Measurements from ENCODE around the gene MRTFB.

The MRTFB gene

GRCh38 chr16:14131774-14132695, 60.9 kb downstream of the MRTFB start:
- Histone ChIP-seq H3K9me3 (ENCODE audit: control insufficient read depth, insufficient read depth, low read length) (no peaks in the 10 kb centered on the region), H3K4me3 (ENCODE audit: low read length) (no peak overlapping the region), H3K27me3 (ENCODE audit: control insufficient read depth, insufficient read depth, low read length) (no peaks in the 10 kb centered on the region), H3K27ac (ENCODE audit: low read length) (no peak overlapping the region), H3K36me3 (ENCODE audit: control insufficient read depth, insufficient read depth, low read length) (no peaks in the 10 kb centered on the region), H3K4me1 (ENCODE audit: control insufficient read depth, insufficient read depth, low read length) (no peaks in the 10 kb centered on the region)
- WGBS (ENCODE audit: insufficient coverage, insufficient read length), result no CpG with 5 or more reads among the region's 4 CpGs
- DNase-seq (ENCODE audit: low read depth, low spot score), result no peak

GRCh38 chr16:14132696-14133048, 61.6 kb downstream of the MRTFB start:
- no peaks in the 10 kb centered on the region for H3K27me3 ChIP-seq (ENCODE audit: control insufficient read depth, insufficient read depth, low read length)
- H3K36me3 ChIP-seq (ENCODE audit: control insufficient read depth, insufficient read depth, low read length), result no peaks in the 10 kb centered on the region
- no peaks in the 10 kb centered on the region for H3K9me3 ChIP-seq (ENCODE audit: control insufficient read depth, insufficient read depth, low read length)
- H3K4me1 ChIP-seq (ENCODE audit: control insufficient read depth, insufficient read depth, low read length), result no peaks in the 10 kb centered on the region
- no peak overlapping the region for H3K4me3 ChIP-seq (ENCODE audit: low read length)
- no peak overlapping the region for H3K27ac ChIP-seq (ENCODE audit: low read length)
- DNase-seq (ENCODE audit: low read depth, low spot score), result no peak
- no CpG with 5 or more reads among the region's 4 CpGs for WGBS (ENCODE audit: insufficient coverage, insufficient read length)

DNA sequence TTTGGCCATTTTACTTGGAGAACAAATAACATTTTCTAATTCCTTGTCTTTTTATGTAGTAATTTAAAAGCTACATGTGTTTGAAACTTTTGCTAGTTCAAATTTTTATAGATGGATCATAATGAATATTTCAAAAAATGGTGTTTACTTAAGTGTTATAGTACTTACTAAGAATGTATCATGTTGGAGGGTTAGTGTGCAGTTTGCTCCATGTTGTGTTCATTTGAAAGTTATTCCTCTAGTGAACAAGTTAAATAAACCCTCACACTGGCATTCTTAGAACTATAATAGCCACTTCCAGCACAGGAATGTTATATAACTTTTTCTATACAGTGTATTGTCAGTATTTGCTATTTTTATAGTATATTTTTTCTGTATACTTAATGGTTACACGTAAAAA, 62.8 kb downstream of the MRTFB start:
- no peaks in the 10 kb centered on the region for H3K9me3 ChIP-seq (ENCODE audit: control insufficient read depth, insufficient read depth, low read length)
- WGBS (ENCODE audit: insufficient coverage, insufficient read length), result no CpG with 5 or more reads among the region's 1 CpG

DNA sequence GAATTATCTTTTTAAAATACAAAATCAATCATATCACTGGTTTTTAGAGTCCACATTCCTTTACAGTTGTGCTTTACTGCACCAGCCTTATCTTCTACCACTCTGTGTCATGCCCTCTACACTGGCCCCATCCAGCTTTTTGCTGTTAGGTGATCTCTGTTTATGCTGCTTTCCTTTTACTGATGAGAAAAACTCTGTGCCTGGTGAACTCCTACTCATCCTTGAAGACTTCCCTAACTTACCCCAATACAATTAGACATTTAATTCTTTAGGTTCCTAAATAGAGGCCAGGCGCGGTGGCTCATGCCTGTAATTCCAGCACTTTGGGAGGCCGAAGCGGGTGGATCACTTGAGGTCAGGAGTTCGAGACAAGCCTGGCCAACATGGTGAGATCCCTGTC, 64.6 kb downstream of the MRTFB start:
- WGBS (ENCODE audit: insufficient coverage, insufficient read length), result no CpG with 5 or more reads among the region's 5 CpGs
- Histone ChIP-seq H3K9me3 (ENCODE audit: control insufficient read depth, insufficient read depth, low read length) (no peaks in the 10 kb centered on the region), H3K27me3 (ENCODE audit: control insufficient read depth, insufficient read depth, low read length) (no peaks in the 10 kb centered on the region), H3K4me3 (ENCODE audit: low read length) (no peak overlapping the region), H3K4me1 (ENCODE audit: control insufficient read depth, insufficient read depth, low read length) (no peaks in the 10 kb centered on the region), H3K36me3 (ENCODE audit: control insufficient read depth, insufficient read depth, low read length) (no peaks in the 10 kb centered on the region; the same call in 1 of the 2 replicates), H3K27ac (ENCODE audit: low read length) (no peak overlapping the region)
- DNase-seq (ENCODE audit: low read depth, low spot score), result no peak

More for the DNA sequence above, 62.8 kb downstream of the MRTFB start:
- no peak for DNase-seq (ENCODE audit: low read depth, low spot score)
- Histone ChIP-seq H3K27me3 (ENCODE audit: control insufficient read depth, insufficient read depth, low read length) (no peaks in the 10 kb centered on the region), H3K4me3 (ENCODE audit: low read length) (no peak overlapping the region), H3K27ac (ENCODE audit: low read length) (no peak overlapping the region), H3K4me1 (ENCODE audit: control insufficient read depth, insufficient read depth, low read length) (no peaks in the 10 kb centered on the region), H3K36me3 (ENCODE audit: control insufficient read depth, insufficient read depth, low read length) (no peaks in the 10 kb centered on the region)

GRCh38 chr16:14139872-14140271, 68.8 kb downstream of the MRTFB start:
- Histone ChIP-seq H3K27ac (ENCODE audit: low read length) (no peak overlapping the region), H3K9me3 (ENCODE audit: control insufficient read depth, insufficient read depth, low read length) (no peaks in the 10 kb centered on the region), H3K36me3 (ENCODE audit: control insufficient read depth, insufficient read depth, low read length) (no peaks in the 10 kb centered on the region; the same call in 1 of the 2 replicates), H3K27me3 (ENCODE audit: control insufficient read depth, insufficient read depth, low read length) (no peaks in the 10 kb centered on the region), H3K4me3 (ENCODE audit: low read length) (no peak overlapping the region), H3K4me1 (ENCODE audit: control insufficient read depth, insufficient read depth, low read length) (no peaks in the 10 kb centered on the region)
- no peak for DNase-seq (ENCODE audit: low read depth, low spot score)
- WGBS (ENCODE audit: insufficient coverage, insufficient read length), result no CpG with 5 or more reads among the region's 1 CpG

GRCh38 chr16:14140923-14141322, 69.8 kb downstream of the MRTFB start:
- no CpG with 5 or more reads among the region's 5 CpGs for WGBS (ENCODE audit: insufficient coverage, insufficient read length)
- no peak for DNase-seq (ENCODE audit: low read depth, low spot score)
- Histone ChIP-seq H3K36me3 (ENCODE audit: control insufficient read depth, insufficient read depth, low read length) (no peaks in the 10 kb centered on the region; the same call in 1 of the 2 replicates), H3K9me3 (ENCODE audit: control insufficient read depth, insufficient read depth, low read length) (no peaks in the 10 kb centered on the region), H3K27me3 (ENCODE audit: control insufficient read depth, insufficient read depth, low read length) (no peaks in the 10 kb centered on the region), H3K27ac (ENCODE audit: low read length) (no peak overlapping the region), H3K4me3 (ENCODE audit: low read length) (no peak overlapping the region), H3K4me1 (ENCODE audit: control insufficient read depth, insufficient read depth, low read length) (no peaks in the 10 kb centered on the region)

DNA sequence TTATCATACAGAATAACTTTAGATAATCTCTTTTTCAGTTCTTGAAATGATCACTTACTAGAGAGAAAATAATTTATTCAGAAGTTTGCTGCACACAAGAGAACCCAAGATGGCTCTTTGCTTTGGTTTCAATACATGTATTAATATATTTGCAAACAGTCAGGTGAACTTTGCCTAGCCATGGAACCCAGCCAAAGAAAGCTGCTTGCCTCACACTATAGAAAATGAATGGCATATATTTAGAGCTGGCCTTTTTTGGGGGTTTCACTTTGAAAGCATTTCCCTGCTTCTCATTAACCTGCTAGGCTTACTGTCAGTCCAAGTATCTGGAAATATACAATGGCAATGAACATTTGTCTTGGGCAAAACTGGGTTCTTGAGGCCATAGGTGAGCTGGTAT, 75.3 kb downstream of the MRTFB start:
- no peaks in the 10 kb centered on the region for H3K4me1 ChIP-seq (ENCODE audit: control insufficient read depth, insufficient read depth, low read length)
- H3K36me3 ChIP-seq (ENCODE audit: control insufficient read depth, insufficient read depth, low read length), result no peaks in the 10 kb centered on the region
- H3K27me3 ChIP-seq (ENCODE audit: control insufficient read depth, insufficient read depth, low read length), result no peaks in the 10 kb centered on the region
- no peak for DNase-seq (ENCODE audit: low read depth, low spot score)
- no peaks in the 10 kb centered on the region for H3K9me3 ChIP-seq (ENCODE audit: control insufficient read depth, insufficient read depth, low read length)
- H3K4me3 ChIP-seq (ENCODE audit: low read length), result no peak overlapping the region
- no peak overlapping the region for H3K27ac ChIP-seq (ENCODE audit: low read length)

GRCh38 chr16:14148016-14148415, 76.9 kb downstream of the MRTFB start:
- WGBS (ENCODE audit: insufficient coverage, insufficient read length), result no CpG with 5 or more reads among the region's 2 CpGs
- H3K27ac ChIP-seq (ENCODE audit: low read length), result no peak overlapping the region
- DNase-seq (ENCODE audit: low read depth, low spot score), result no peak
- no peaks in the 10 kb centered on the region for H3K36me3 ChIP-seq (ENCODE audit: control insufficient read depth, insufficient read depth, low read length)
- no peaks in the 10 kb centered on the region for H3K27me3 ChIP-seq (ENCODE audit: control insufficient read depth, insufficient read depth, low read length)
- no peaks in the 10 kb centered on the region for H3K4me1 ChIP-seq (ENCODE audit: control insufficient read depth, insufficient read depth, low read length)
- no peaks in the 10 kb centered on the region for H3K9me3 ChIP-seq (ENCODE audit: control insufficient read depth, insufficient read depth, low read length)
- no peak overlapping the region for H3K4me3 ChIP-seq (ENCODE audit: low read length)

DNA sequence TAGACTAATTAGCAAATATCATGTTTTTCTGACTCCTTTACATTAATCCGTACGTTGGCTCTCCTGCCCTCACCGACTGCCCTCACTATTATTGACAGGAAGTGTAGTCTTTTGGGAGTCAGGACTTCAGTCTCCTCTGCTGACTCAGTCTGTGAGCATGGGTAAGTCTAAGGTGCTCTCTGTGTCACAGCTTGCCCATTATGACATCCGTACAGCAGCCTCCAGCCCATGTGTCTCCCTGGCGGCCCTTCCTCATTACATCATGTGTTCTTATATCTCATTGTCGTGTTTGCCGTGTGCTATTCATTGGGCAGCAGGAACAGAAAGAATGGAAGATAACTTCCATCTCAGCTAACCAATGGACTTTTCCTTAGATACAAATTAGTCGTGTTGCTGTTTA, 77.5 kb downstream of the MRTFB start:
- no peak for DNase-seq (ENCODE audit: low read depth, low spot score)
- no CpG with 5 or more reads among the region's 8 CpGs for WGBS (ENCODE audit: insufficient coverage, insufficient read length)
- Histone ChIP-seq H3K9me3 (ENCODE audit: control insufficient read depth, insufficient read depth, low read length) (no peaks in the 10 kb centered on the region), H3K4me3 (ENCODE audit: low read length) (no peak overlapping the region), H3K27ac (ENCODE audit: low read length) (no peak overlapping the region), H3K4me1 (ENCODE audit: control insufficient read depth, insufficient read depth, low read length) (no peaks in the 10 kb centered on the region), H3K36me3 (ENCODE audit: control insufficient read depth, insufficient read depth, low read length) (no peaks in the 10 kb centered on the region), H3K27me3 (ENCODE audit: control insufficient read depth, insufficient read depth, low read length) (no peaks in the 10 kb centered on the region)

DNA sequence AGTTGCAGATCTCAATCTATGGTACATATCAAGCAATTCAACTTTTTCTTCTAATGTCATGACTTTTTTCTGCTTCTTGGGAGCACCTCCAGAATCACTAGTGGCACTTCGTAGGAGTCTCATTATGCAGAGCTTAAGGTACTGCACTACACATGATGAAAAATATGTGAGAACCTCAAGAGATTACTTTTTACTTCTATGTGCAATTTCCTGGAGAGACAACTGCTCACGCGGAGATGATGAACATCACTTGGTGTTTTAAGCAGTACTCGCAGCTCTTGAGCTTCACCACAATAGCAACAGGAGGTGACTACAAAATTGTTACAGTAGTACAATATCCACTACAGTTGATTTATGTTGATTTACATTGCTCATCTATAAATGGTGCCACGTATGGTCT, 79.7 kb downstream of the MRTFB start:
- no peaks in the 10 kb centered on the region for H3K36me3 ChIP-seq (ENCODE audit: control insufficient read depth, insufficient read depth, low read length)
- no peak overlapping the region for H3K4me3 ChIP-seq (ENCODE audit: low read length)
- no peaks in the 10 kb centered on the region for H3K9me3 ChIP-seq (ENCODE audit: control insufficient read depth, insufficient read depth, low read length)
- DNase-seq (ENCODE audit: low read depth, low spot score), result no peak
- no peaks in the 10 kb centered on the region for H3K4me1 ChIP-seq (ENCODE audit: control insufficient read depth, insufficient read depth, low read length)
- no CpG with 5 or more reads among the region's 5 CpGs for WGBS (ENCODE audit: insufficient coverage, insufficient read length)
- H3K27me3 ChIP-seq (ENCODE audit: control insufficient read depth, insufficient read depth, low read length), result no peaks in the 10 kb centered on the region
- no peak overlapping the region for H3K27ac ChIP-seq (ENCODE audit: low read length)
